HG03354 (cell line): ENCODE measurements around the gene LRRK2.

Experiments
- ATAC-seq: cut with Tn5 transposase; IDR thresholded peaks from one replicate; pipeline ENCODE4 v1.9.1; 2021; ENCODE audit warnings: mild to moderate bottlenecking; ENCODE audit not compliant: unreplicated experiment, poor library complexity, severe bottlenecking

The LRRK2 gene

DNA sequence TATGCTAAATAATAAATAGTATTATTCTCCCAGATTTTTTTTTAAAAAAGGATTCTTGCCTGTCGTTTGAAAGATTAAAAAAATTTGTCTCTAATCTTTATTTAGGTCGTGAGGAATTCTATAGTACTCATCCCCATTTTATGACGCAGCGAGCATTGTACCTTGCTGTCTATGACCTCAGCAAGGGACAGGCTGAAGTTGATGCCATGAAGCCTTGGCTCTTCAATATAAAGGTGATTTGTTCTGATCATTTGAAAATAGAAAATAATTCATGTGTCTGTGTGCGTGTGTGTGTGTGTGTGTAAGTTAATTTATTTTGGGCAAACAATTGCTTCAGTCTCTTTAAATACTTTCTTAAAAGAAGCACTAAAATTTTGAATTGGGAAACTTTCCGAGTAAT, 84.2 kb downstream of the LRRK2 start:
- no peak for ATAC-seq

- ATAC-seq, result no peak
Observed at GRCh38 chr12:40310211-40310610, 85.4 kb downstream of the LRRK2 start.

DNA sequence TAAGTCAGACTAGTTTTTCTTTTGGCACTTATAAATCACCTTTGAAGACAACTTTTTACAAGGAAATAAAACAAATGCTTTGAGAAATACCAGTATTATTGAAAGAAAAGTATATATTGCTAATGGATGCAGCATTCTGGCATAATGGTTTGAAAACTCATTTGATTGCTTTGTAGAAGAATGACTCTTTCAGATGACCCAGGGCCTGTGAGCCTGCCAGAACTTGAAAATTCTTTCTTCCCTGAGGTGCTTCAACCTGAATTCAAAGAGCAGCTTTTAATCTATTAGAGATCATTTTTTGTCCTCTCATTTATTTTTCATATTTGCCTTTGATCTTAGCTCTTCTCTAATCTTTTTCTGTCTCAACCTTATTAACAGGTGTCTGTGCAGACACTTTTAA, 87.4 kb downstream of the LRRK2 start:
- ATAC-seq, result no peak

DNA sequence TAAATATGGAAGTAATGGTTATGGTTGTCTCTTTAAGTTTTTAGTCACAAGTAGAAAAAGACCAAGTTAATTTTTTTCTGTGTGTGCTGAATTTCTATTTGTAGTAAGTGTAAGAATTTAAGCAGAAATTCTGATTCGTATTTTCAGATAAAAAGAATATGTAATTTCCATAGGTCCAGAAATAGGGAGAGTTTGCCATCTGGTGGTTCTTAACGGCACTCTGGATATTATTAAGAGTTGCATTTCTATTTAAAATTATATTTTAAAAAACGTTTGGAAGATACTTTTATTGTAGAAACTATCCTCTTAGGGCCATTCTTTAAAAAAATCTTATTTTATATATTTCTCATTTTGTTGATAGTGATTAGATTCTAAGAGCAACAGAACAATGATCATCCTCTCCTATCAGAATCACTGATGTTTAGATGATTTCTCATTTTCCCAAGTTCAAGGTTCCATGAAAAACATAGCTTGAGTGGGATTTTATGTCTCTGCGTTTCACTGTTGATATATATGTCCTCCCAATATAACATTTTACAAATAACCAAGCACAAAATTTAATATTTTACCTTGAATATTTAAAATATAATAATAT, 88.3 kb downstream of the LRRK2 start:
- no peak for ATAC-seq

DNA sequence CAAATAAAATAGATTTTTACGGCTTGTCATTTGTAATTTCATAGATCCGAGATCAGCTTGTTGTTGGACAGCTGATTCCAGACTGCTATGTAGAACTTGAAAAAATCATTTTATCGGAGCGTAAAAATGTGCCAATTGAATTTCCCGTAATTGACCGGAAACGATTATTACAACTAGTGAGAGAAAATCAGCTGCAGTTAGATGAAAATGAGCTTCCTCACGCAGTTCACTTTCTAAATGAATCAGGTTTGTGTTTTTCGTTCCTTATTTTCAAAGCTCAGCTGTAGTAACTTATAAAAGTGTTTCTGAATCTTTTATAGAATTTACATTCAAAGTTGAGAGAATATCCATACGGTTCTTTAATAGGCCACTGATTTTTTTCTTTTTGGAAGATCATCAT, 89.1 kb downstream of the LRRK2 start:
- ATAC-seq, result peak; percentile 84

GRCh38 chr12:40314927-40315326, 90.1 kb downstream of the LRRK2 start:
- no peak for ATAC-seq

GRCh38 chr12:40315375-40315774, 90.6 kb downstream of the LRRK2 start:
- ATAC-seq, result no peak

- no peak for ATAC-seq
Observed at GRCh38 chr12:40324261-40324660, 99.5 kb downstream of the LRRK2 start.

DNA sequence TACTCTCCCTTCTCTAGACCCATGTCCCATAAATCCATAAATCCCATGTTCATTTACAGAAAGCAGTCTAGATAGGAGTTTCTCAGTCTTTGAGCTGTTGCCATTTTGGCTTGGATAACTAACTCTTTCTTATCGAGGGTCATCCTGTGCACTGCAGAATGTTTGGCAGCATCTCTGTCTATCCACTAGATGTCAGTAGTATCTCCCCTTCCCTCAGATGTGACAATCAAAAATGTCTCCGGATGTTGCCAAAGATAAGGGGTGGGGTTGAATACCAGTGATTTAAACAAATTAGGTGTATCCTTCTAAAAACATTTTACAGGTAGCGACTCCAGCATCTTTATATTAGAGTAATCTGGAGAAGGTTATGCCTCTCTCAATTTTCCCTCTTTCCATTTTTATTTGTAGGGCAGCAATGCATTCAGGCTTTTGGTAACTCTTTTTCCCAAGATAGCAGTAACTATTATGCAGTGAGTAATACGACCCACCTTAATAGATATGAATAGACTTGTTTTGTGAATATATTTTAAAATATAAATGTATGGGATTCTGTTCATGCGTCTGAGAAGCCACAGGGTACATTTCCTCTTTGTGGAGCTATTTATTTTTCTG, 100.7 kb downstream of the LRRK2 start:
- peak; percentile 89 for ATAC-seq

DNA sequence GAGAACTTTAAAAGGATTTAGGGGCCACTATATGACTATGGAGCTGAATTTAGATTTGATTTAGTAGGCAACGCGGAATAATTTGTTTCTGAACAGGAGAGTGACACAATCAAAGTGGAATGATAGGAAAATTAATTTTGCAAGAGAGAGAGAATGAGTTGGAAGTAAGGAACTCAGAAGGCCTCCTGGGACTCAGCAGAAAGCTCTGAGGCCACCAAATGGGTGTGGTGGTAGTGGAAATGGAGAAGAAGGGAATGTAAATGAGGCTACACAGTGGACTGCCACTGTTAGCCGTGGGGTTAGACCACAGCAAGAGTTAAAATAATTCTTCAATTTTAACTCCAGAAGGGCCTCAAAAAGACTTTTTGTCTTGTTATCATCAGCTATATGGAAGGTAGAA, 102.7 kb downstream of the LRRK2 start:
- no peak for ATAC-seq

- no peak for ATAC-seq
Observed at GRCh38 chr12:40330180-40330579, 105.4 kb downstream of the LRRK2 start.

DNA sequence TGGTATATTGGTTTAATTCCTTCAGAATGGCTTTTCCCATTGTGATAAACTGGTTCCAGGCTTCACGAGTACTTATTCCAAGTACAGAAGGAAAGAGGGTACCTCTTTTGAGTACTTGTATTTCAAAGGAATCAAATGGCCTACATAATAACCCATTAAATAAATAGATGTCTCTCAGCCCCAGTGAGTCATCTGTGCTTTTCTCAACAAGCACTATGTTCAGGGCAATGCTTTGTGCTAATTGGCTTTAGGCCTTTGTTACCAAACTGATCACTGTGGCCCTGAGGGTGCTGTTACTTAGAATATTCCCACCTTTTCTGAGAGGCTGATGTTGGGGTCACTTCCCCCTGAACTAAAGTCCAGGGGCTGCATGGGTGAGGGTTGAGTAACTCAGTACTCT, 107.1 kb downstream of the LRRK2 start:
- ATAC-seq, result no peak

GRCh38 chr12:40335991-40336390, 111.2 kb downstream of the LRRK2 start:
- no peak for ATAC-seq

DNA sequence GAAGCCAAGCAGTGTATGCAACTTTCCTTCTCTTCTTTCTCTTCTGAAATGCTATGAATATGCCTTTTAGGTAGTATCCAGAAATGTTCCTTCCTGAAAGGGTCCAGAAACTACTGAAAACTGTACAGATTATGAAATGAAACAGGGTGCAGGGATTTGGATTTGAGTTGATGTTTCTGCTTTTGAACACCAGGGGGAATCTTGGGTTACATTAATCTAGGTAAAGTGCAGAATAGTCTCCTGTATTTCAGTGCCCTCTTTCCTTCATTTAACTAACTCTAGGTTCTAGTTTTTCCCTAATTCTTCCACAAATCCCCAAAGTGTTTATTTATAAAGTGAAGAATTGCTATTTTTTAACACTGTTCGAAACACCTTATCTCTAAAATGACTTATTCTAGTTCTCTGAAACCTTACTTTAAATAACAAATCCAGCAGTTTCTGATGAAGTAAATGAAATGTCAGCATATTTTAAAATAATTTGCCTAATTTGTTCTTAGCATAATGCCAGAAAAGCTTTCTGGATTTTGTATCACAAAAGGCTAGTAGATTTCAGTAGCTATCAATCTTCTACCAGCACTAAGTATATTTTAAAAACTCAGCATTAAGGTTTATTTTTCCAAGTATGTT, 111.9 kb downstream of the LRRK2 start:
- peak; percentile 77 for ATAC-seq

DNA sequence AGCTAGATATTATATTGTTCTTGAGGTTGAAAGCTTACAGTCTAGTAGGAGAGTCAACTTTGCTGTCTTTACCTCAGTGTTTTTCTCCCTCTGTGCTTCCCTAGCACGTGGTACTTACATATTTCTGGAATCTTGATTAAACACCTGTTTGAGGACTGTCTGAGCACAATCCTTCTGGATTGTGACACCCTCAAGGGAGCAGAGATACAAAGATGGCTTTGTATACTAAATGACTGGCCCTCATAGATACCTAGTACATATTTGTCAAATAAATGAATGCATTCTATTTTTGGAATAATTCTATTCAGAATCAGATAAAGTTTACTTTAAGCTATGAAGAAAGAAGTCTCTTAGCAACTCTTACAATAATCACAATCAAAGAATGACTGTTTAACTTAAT, 113.3 kb downstream of the LRRK2 start:
- no peak for ATAC-seq

- no peak for ATAC-seq
Observed at GRCh38 chr12:40338621-40339020, 113.8 kb downstream of the LRRK2 start.

DNA sequence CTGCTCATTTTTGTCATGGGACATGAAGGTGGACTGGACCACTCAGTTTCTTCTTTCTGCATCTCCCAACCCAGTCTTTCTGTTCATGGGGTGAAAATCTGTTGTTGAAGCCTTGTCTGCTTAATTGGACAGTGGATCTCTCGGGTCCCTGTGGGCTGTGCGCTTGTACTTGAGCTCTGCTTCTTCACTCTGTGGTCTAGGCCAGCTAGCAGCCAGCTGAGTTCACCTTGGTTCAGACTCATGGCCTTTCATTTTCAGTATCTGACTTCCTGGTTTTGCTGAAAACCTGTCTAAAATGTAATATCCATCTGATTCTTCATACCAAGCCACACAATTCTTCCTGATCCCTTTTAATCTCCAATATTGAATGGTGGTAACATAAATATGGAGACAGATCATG, 117.2 kb downstream of the LRRK2 start:
- ATAC-seq, result no peak

- no peak for ATAC-seq
Observed at GRCh38 chr12:40343124-40343523, 118.3 kb downstream of the LRRK2 start.

DNA sequence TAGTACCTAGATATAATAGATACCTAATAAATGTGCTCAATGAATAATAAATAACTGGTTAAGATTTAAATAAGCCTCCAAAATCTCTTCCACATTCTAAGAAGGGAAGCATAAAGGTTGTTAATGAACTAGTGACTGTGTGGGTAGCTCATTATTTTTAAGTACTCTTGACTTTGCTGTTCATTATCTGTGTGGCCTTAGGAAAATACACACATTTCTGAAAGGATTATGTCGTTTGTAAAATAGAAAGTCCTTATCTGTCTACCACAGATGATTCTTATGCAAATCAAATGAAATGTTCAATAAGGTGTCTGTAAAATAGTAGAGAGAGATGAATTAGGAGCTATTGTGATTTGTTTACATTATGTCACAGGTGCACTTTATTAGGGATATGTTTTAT, 119.5 kb downstream of the LRRK2 start:
- ATAC-seq, result no peak

DNA sequence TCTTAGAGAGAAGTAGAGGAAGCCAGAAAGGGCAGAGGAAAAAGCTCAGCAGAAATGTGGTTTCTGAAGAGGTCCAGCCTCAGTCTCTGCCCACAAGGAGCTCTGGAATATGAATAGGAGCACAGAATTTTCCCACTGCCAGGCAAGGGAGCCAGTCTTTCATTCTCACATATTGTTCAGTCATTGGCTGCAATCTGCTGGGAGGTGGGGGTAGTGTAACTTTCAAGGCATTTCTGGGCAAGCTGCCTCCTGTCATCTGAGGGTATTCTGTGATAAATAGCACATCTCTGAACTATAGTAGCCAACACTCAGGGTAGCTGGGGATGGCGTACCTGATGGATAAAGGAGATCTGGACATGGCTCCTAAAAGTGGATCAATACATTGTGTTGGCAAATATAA, 127.2 kb downstream of the LRRK2 start:
- ATAC-seq, result no peak

DNA sequence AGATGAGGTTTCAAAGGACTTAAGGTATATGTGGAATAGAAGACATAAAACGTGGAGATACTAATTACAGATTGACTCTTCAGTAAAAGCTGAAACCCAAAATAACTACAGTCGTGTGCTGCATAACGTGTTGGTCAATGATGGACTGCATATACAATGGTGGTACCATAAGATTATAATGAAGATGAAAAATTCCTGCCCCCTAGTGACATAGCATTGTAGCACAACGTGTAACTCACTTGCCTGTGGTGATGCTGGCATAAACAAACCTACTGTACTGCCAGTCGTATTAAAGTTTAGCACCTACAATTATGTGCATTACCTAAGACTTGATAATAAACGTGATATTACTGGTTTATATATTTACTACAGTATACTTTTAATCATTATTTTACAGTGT, 150.3 kb downstream of the LRRK2 start:
- ATAC-seq, result no peak
